Smooth muscle cell (in vitro differentiated cells): ENCODE results near the gene GARIN5A. TPM values are rescaled to one million over a fixed set of nuclear protein-coding genes. Genes with fewer than 3 reads are reported as not detected.
A peak's percentile ranks its signal among the peaks of the same experiment; 100 is the strongest.

Experiments used
- DNase-seq: peaks from one replicate; lab custom pipeline; 2025; ENCODE audit not compliant: unreplicated experiment; lab: John Stamatoyannopoulos, UW
- H2AFZ ChIP-seq: fragments of 200-600 bp; sonication (generic); 2 replicates; pipeline ENCODE4 v1.6.0; 2016; ENCODE audit warnings: antibody characterized with exemption, low read depth, mild to moderate bottlenecking
- H3F3A ChIP-seq: fragments of 200-600 bp; sonication (generic); 2 replicates; pipeline ENCODE4 v1.6.0; 2017; ENCODE audit warnings: antibody characterized with exemption, low read depth
- H3K27ac ChIP-seq: fragments of 200-600 bp; sonication (generic); 2 replicates; pipeline ENCODE4 v1.5.1; 2016; ENCODE audit warnings: low read depth, mild to moderate bottlenecking
- H3K27me3 ChIP-seq: fragments of 200-600 bp; sonication (generic); 2 replicates; pipeline ENCODE4 v1.6.1; 2016; ENCODE audit warnings: low read depth, mild to moderate bottlenecking
- H3K36me3 ChIP-seq: fragments of 200-600 bp; sonication (generic); 2 replicates; pipeline ENCODE4 v1.5.1; 2016; ENCODE audit warnings: low read depth
- H3K4me1 ChIP-seq: fragments of 200-600 bp; sonication (generic); 2 replicates; pipeline ENCODE4 v1.5.1; 2016; ENCODE audit warnings: low read depth
- H3K4me2 ChIP-seq: fragments of 200-600 bp; sonication (generic); 2 replicates; pipeline ENCODE4 v1.6.0; 2016; ENCODE audit warnings: mild to moderate bottlenecking
- H3K4me3 ChIP-seq: fragments of 200-600 bp; sonication (generic); 2 replicates; pipeline ENCODE4 v1.5.1; 2016; ENCODE audit warnings: mild to moderate bottlenecking
- H3K79me2 ChIP-seq: fragments of 200-600 bp; sonication (generic); 2 replicates; pipeline ENCODE4 v1.6.0; 2016; ENCODE audit warnings: low read depth, mild to moderate bottlenecking
- H3K9ac ChIP-seq: fragments of 200-600 bp; sonication (generic); 2 replicates; pipeline ENCODE4 v1.6.0; 2016; ENCODE audit warnings: low read depth
- H3K9me3 ChIP-seq: fragments of 200-600 bp; sonication (generic); replicated peaks from 2 replicates; pipeline ENCODE4 v1.5.1; 2016; ENCODE audit warnings: low read depth
- H4K20me1 ChIP-seq: fragments of 200-600 bp; sonication (generic); 2 replicates; pipeline ENCODE4 v1.6.0; 2016; ENCODE audit warnings: low read depth
- WGBS: methylation state at CpG from one replicate; pipeline ENCODE4 v1.1.7; 2016; ENCODE audit warnings: low lambda C conversion rate; 5-methylcytosine and 5-hydroxymethylcytosine counted together
- polyA plus RNA-seq: library from polyadenylated mRNA; unstranded; fragments of >200 nt; fragmentation: Nextera tagmentation; extraction: Ambion mirVana; gene quantifications from 2 replicates; pipeline ENCODE4 v1.2.1, GENCODE V29; 2016
- total RNA-seq: library from RNA; depleted of rRNA; stranded (reverse); fragments of >200 nt; gene quantifications from 2 replicates; pipeline ENCODE4 v1.2.3, GENCODE V29; 2014
- TF ChIP-seq, protein P1 (sequence below): fragments of 200-600 bp; sonication (generic); IDR thresholded peaks from 2 replicates; pipeline ENCODE4 v1.5.1; 2017; ENCODE audit warnings: borderline replicate concordance, mild to moderate bottlenecking, antibody characterized with exemption; ENCODE audit not compliant: insufficient read depth, poor library complexity, severe bottlenecking

The GARIN5A gene
- total and polyA plus RNA-seq, 2 experiments from 2014 or later: 1.7 to 2.1 TPM

GRCh38 chr19:50510121-50510670 is 33.5 kb upstream of the GARIN5A start:
- no peak for DNase-seq
- H3K27ac ChIP-seq: peak overlapping the region; percentile 50

DNA sequence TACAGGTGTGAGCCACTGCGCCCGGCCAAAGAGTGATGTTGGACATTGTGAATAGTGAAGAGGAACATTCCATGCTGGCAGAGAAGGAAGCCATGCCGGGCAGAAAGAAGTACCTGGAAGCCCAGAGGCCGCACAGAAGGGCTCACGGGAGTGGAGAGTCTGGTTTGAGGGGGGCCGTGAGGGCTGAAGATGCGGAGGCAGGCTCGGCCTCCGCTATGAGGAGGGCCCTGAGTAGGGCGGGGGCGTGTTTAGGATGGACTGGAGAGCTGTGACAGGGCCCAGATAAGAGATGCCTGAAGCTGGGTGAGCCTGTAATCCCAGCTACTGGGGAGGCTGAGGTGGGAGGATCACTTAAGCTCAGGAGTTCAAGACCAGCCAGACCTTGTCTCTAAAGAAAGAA is 32.7 kb upstream of the GARIN5A start:
- no peak overlapping the region for H3K4me3 ChIP-seq
- no peak overlapping the region for H3K9ac ChIP-seq
- H3K79me2 ChIP-seq: no peaks in the 10 kb centered on the region
- H3K4me1 ChIP-seq: peaks cover 4% of the 10 kb centered on the region
- no peaks in the 10 kb centered on the region for H3K36me3 ChIP-seq
- no peak overlapping the region for H3K27ac ChIP-seq
- H3K4me2 ChIP-seq: no peak overlapping the region
- 90% methylated on average over 11 of the region's 11 CpGs for WGBS
- H3K9me3 ChIP-seq: no peaks in the 10 kb centered on the region
- no peaks in the 10 kb centered on the region for H4K20me1 ChIP-seq
- H3F3A ChIP-seq: no peaks in the 10 kb centered on the region
- no peak overlapping the region for H2AFZ ChIP-seq
- DNase-seq: no peak
- no peaks in the 10 kb centered on the region for H3K27me3 ChIP-seq
- TF ChIP-seq, protein P1, sequence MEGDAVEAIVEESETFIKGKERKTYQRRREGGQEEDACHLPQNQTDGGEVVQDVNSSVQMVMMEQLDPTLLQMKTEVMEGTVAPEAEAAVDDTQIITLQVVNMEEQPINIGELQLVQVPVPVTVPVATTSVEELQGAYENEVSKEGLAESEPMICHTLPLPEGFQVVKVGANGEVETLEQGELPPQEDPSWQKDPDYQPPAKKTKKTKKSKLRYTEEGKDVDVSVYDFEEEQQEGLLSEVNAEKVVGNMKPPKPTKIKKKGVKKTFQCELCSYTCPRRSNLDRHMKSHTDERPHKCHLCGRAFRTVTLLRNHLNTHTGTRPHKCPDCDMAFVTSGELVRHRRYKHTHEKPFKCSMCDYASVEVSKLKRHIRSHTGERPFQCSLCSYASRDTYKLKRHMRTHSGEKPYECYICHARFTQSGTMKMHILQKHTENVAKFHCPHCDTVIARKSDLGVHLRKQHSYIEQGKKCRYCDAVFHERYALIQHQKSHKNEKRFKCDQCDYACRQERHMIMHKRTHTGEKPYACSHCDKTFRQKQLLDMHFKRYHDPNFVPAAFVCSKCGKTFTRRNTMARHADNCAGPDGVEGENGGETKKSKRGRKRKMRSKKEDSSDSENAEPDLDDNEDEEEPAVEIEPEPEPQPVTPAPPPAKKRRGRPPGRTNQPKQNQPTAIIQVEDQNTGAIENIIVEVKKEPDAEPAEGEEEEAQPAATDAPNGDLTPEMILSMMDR: no peak

More at GRCh38 chr19:50510121-50510670, 33.5 kb upstream of the GARIN5A start:
- Histone ChIP-seq H3K9ac (peak overlapping the region; percentile 64), H3F3A (no peaks in the 10 kb centered on the region), H3K79me2 (no peaks in the 10 kb centered on the region), H3K4me3 (peak overlapping the region; percentile 74), H3K4me2 (peak overlapping the region; percentile 86), H3K4me1 (peaks cover 4% of the 10 kb centered on the region), H3K36me3 (no peaks in the 10 kb centered on the region), H3K9me3 (no peaks in the 10 kb centered on the region), H3K27me3 (no peaks in the 10 kb centered on the region), H4K20me1 (no peaks in the 10 kb centered on the region), H2AFZ (no peak overlapping the region)
- 74% methylated on average over 25 of the region's 26 CpGs for WGBS
- TF ChIP-seq, protein P1: no peak

DNA sequence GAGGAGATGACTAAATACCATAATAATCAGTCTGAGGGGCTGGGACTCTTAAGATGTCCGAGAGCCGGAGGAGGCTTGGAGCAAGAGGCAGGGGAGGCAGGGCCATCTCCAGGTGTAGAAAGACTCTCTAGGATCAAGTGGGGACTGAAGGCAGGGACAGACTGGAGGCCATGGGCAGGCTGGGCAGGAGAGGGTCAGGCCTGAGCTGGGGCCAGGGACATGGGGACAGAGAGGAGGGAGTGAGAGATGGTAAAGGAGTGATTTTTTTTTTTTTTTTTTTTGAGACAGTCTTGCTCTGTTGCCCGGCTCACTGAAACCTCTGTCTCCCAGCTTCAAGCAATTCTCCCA is 32.2 kb upstream of the GARIN5A start:
- H2AFZ ChIP-seq: no peak overlapping the region
- no peak overlapping the region for H3K4me3 ChIP-seq
- no peak overlapping the region for H3K4me2 ChIP-seq
- WGBS: 69% methylated on average over 3 of the region's 3 CpGs
- H3K27ac ChIP-seq: no peak overlapping the region
- no peak overlapping the region for H3K9ac ChIP-seq
- TF ChIP-seq, protein P1: no peak
- peaks cover 4% of the 10 kb centered on the region for H3K4me1 ChIP-seq
- H3K9me3 ChIP-seq: no peaks in the 10 kb centered on the region
- no peaks in the 10 kb centered on the region for H4K20me1 ChIP-seq
- no peaks in the 10 kb centered on the region for H3K27me3 ChIP-seq
- no peaks in the 10 kb centered on the region for H3K79me2 ChIP-seq
- no peaks in the 10 kb centered on the region for H3F3A ChIP-seq
- no peaks in the 10 kb centered on the region for H3K36me3 ChIP-seq
- DNase-seq: no peak

DNA sequence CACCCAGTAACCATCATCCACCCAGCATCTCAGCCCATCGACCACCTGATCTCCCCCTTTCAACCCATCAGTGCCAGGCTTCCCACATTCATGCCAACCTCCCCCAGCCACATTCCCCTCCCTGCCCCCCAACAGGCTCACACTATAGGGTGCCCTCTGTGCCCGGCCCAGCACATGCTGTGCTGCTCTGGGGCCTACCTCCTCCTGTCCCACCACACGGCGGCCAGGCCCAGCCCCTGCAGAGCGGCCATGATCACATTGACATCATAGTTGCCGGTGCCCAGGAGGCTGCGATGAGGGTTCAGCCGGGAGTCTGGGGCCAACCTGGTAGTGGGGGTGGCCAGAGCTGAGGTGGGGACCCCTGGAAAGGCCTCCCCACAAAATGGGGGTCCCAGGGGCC is 30.7 kb upstream of the GARIN5A start:
- Histone ChIP-seq H3K9ac (no peak overlapping the region), H3K4me2 (no peak overlapping the region), H3K27ac (no peak overlapping the region), H3K4me1 (peaks cover 4% of the 10 kb centered on the region), H3K9me3 (no peaks in the 10 kb centered on the region), H3K36me3 (no peaks in the 10 kb centered on the region), H3F3A (no peaks in the 10 kb centered on the region), H2AFZ (no peak overlapping the region), H3K79me2 (no peaks in the 10 kb centered on the region), H4K20me1 (no peaks in the 10 kb centered on the region), H3K27me3 (no peaks in the 10 kb centered on the region), H3K4me3 (no peak overlapping the region)
- WGBS: 95% methylated on average over 8 of the region's 8 CpGs
- TF ChIP-seq, protein P1: no peak
- no peak for DNase-seq
